Peyer's patch (tissue), 4 donors: ENCODE measurements around the gene CTBP1.

ENCODE experiments used
- CTCF ChIP-seq, 6 experiments: fragments of 450-650 bp in 4 of 6; fragments of 200-600 bp in 2 of 6; sonication (generic) in 1 of 6; IDR thresholded peaks; one replicate each; pipeline ENCODE4 v1.5.1; 2017 to 2019; ENCODE audit warnings: antibody characterized with exemption in 6 of 6, mild to moderate bottlenecking in 3 of 6, moderate library complexity in 1 of 6
- POLR2A ChIP-seq, 2 donors: fragments of 450-650 bp; IDR thresholded peaks; one replicate each; pipeline ENCODE4 v1.5.1; 2017; ENCODE audit warnings: antibody characterized with exemption in 2 of 2, mild to moderate bottlenecking in 2 of 2, moderate library complexity in 2 of 2

- TF ChIP-seq CTCF (IDR thresholded peaks at IDR 0.05) (no peak), POLR2A (IDR thresholded peaks at IDR 0.05) (no peak)
These were observed 21.1 kb downstream of the CTBP1 start for GRCh38 chr4:1227816-1228215.
